Stimulated activated effector memory CD8-positive, alpha-beta T cell treated with anti-CD3 and anti-CD28 coated beads, Interleukin-12 subunit alpha, Interleukin-12 subunit beta, amount 100 ng/mL, for 72 hours (primary cell): ENCODE results near the gene CREB3L2.

Experiments
- ATAC-seq: fragments of 150-1000 bp; cut with Tn5 transposase; 2 replicates; pipeline ENCODE4 v1.10.0; 2021
- DNase-seq, 2 donors: peaks; one replicate each; pipeline ENCODE4 v3.0.0; 2021 to 2022; ENCODE audit warnings: low spot score in 2 of 2
- H3K27ac Mint-ChIP-seq: one replicate; pipeline ENCODE4 v1.8.0; 2022; ENCODE audit warnings: mild to moderate bottlenecking, mixed read lengths
- H3K36me3 Mint-ChIP-seq: one replicate; pipeline ENCODE4 v1.8.0; 2022; ENCODE audit warnings: mild to moderate bottlenecking, mixed read lengths
- H3K4me1 Mint-ChIP-seq: one replicate; pipeline ENCODE4 v1.8.0; 2022; ENCODE audit warnings: mixed read lengths
- H3K4me3 Mint-ChIP-seq: one replicate; pipeline ENCODE4 v1.8.0; 2022; ENCODE audit warnings: mild to moderate bottlenecking, mixed read lengths
- H3K9me3 Mint-ChIP-seq: one replicate; pipeline ENCODE4 v1.8.0; 2022; ENCODE audit warnings: mixed read lengths

Gene CREB3L2

DNA sequence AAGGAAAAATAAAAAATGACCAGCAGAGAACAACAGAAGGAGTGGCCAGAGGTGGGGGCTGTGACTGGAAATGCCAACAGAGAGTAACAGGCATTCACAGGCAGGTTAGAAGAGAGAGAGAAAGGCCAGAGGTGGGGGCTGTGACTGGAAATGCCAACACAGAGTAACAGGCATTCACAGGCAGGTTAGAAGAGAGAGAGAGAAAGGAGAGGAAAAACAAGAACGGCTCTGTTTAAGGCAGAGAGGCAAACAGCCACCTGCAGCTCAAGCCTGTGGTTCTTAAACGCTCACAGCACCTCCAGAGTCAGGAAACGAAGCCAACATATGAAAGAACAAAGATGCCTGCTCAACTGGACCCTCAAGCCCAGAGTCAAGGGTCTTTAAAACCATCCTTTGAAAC lies 115.6 kb downstream of the CREB3L2 start:
- peaks cover 24% of the 10 kb centered on the region for H3K4me1 Mint-ChIP-seq
- ATAC-seq: no peak
- H3K9me3 Mint-ChIP-seq: no peaks in the 10 kb centered on the region
- peak overlapping the region; percentile 50 for H3K27ac Mint-ChIP-seq
- DNase-seq: no peak
- peaks cover 71% of the 10 kb centered on the region for H3K36me3 Mint-ChIP-seq
- no peak overlapping the region for H3K4me3 Mint-ChIP-seq

DNA sequence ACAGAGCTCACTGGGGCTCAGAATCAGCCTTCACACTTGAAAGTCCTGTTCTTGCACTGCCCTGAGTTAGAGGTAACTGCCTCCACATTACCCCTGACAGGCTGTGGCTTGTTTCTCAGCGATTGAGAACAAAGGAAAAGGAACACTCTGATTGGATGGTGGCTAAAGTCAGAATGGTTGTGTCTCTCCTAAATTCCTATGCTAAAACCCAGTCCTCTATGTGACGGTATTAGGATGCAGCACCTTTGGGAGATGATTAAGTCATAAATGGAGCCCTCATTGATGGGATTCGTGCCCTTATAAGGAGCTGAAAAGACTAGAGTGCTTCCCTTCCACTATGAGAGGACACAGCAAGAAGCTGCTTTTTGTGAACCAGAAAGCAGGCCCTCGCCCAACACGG lies 116.2 kb downstream of the CREB3L2 start:
- Mint-ChIP-seq H3K36me3 (peaks cover 71% of the 10 kb centered on the region), H3K4me3 (no peak overlapping the region), H3K4me1 (peaks cover 24% of the 10 kb centered on the region), H3K27ac (peak overlapping the region; percentile 50), H3K9me3 (no peaks in the 10 kb centered on the region)
- DNase-seq: no peak
- no peak for ATAC-seq

DNA sequence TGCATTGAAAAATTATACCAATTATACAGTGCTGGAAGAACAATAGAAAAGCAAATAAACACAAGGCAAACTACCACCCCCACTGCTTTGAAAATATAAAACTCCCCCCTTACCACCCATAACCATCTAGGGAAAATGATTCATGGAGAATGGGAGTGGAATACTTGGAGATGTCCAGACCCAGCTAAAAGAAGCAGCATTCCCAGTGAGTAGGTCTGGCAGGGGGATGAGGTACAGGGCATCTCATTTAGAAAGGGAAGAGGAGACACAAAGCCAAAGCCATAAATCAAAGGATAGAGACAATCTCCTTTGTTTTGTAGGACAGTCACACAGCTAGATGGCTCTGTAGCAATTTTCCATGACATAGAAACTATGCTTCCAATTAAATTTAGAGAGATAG lies 119.1 kb downstream of the CREB3L2 start:
- H3K4me1 Mint-ChIP-seq: peaks cover 25% of the 10 kb centered on the region
- H3K36me3 Mint-ChIP-seq: peaks cover 77% of the 10 kb centered on the region
- ATAC-seq (no peak), DNase-seq (no peak)
- no peaks in the 10 kb centered on the region for H3K9me3 Mint-ChIP-seq
- H3K27ac Mint-ChIP-seq: peak overlapping the region; percentile 29
- no peak overlapping the region for H3K4me3 Mint-ChIP-seq

DNA sequence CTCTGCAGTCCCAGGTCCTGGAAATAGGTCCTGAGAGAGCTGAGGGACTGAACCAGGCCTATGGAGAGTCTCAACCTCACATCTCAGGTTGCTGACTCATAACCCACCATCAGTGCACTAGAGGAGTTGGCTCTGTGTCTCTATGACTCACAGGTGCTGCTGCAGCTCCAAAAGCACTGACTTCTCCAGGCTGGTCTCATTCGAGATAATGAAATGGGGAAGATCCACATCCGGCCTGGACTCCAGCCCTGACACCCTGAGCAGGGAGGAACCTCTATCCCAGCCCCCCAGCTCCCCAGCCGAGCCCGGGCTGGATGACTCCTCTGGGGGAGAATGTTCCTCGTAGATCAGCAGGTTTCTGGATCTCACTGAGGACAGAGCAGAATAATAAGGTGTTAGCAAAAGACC lies 119.6 kb downstream of the CREB3L2 start:
- ATAC-seq: peak; percentile 98
- DNase-seq: no peak
- peak overlapping the region; percentile 29 for H3K27ac Mint-ChIP-seq
- H3K9me3 Mint-ChIP-seq: no peaks in the 10 kb centered on the region
- H3K36me3 Mint-ChIP-seq: peaks cover 79% of the 10 kb centered on the region
- H3K4me3 Mint-ChIP-seq: no peak overlapping the region
- peaks cover 25% of the 10 kb centered on the region for H3K4me1 Mint-ChIP-seq

DNA sequence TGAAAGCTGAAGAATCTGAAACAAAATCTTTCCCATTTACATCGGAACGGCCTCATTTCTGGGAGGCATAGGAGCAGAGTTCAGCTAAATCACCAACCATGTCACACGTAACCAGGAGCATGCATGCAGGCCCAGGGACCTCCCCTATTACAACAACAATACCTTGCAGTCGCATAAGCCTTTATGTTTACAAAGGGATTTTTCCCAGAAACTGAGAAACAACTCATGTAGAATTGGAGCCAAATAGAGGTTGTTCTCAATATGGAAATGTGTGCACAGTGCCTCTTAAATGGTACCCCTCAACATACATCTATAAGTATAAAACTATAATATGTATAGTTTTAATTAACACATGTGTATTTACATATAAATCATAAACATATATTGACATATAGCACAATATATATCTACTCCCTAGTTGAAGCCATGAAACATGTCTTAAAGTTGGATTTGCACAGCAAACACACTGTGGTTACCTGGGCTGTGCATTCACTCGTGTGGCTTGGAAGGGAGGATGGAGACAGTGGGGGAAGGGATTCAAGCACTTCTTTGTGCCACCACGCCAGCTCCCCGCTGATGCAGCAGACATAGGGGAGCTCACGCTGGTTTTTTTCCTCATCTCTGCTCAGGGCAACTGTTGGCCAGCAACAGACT lies 120.2 kb downstream of the CREB3L2 start:
- no peak overlapping the region for H3K4me3 Mint-ChIP-seq
- DNase-seq: peak in 1 of 2 donors; percentile 65
- peaks cover 84% of the 10 kb centered on the region for H3K36me3 Mint-ChIP-seq
- peak overlapping the region; percentile 29 for H3K27ac Mint-ChIP-seq
- H3K9me3 Mint-ChIP-seq: no peaks in the 10 kb centered on the region
- peak; percentile 57 for ATAC-seq
- peaks cover 25% of the 10 kb centered on the region for H3K4me1 Mint-ChIP-seq

DNA sequence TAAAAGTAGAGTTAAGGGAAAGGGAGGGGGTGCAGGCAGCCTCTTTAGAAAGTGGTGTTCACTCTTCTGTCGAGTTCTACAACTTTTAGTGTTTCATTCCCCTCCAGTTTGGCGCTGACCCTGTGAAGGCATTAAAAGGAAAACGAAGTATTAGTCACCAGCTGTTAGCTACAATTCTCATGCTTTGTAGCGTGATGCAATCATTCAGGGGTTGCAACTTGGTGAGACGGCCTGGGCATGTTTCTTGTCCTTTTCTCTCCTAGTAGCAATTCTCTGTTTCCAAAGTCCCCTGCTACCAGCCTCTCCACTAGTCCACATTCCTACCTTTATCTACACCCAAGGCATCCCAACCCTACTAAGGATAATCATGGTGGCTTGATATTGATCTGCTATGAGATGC lies 121.5 kb downstream of the CREB3L2 start:
- H3K27ac Mint-ChIP-seq: no peak overlapping the region
- no peak for DNase-seq

DNA sequence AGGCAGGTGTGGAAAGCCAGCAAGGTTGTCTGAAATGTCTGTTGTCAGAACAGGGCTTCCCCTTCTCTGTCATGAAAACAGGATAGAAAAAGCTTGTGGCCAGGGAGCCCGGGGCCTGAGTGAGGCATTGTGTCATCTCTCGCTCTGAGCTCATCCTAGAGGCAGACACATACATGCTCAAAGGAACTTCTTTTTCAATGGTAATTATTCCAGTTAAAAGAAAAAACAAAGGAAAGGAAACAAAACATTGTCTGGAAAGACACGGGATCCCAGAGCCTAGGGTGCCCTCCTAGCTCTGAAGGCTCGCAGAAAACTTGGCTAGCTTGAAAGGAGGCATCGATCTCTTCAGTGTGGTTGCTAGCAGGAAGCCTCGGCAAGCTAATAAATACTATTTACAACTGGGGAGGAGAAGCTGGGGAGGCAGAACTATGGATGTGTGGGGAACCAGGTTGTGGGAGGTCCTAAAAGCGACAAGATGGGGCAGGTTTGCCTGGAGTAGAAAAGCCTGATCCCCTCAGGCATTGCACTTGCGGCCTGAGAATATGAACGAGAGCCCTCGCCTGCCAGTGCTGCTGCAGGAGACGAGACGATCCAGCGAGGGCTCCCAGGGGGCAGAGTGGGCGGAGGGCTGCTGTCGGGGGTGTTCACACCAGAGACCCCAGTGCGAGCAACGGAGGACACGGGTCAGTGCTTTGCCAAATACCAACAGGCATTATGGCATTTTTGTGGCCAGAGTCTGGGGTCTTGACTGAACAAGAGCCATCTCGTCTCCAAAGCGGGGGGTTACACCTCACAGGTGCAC lies 122.3 kb downstream of the CREB3L2 start:
- H3K9me3 Mint-ChIP-seq: no peaks in the 10 kb centered on the region
- H3K4me1 Mint-ChIP-seq: peaks cover 18% of the 10 kb centered on the region
- DNase-seq: no peak
- peaks cover 82% of the 10 kb centered on the region for H3K36me3 Mint-ChIP-seq
- ATAC-seq: peak; percentile 66
- H3K4me3 Mint-ChIP-seq: no peak overlapping the region
- peak overlapping the region; percentile 74 for H3K27ac Mint-ChIP-seq

More for the DNA sequence above, 121.5 kb downstream of the CREB3L2 start:
- no peak for ATAC-seq
- Mint-ChIP-seq H3K9me3 (no peaks in the 10 kb centered on the region), H3K4me3 (no peak overlapping the region), H3K36me3 (peaks cover 86% of the 10 kb centered on the region), H3K4me1 (peaks cover 18% of the 10 kb centered on the region)

DNA sequence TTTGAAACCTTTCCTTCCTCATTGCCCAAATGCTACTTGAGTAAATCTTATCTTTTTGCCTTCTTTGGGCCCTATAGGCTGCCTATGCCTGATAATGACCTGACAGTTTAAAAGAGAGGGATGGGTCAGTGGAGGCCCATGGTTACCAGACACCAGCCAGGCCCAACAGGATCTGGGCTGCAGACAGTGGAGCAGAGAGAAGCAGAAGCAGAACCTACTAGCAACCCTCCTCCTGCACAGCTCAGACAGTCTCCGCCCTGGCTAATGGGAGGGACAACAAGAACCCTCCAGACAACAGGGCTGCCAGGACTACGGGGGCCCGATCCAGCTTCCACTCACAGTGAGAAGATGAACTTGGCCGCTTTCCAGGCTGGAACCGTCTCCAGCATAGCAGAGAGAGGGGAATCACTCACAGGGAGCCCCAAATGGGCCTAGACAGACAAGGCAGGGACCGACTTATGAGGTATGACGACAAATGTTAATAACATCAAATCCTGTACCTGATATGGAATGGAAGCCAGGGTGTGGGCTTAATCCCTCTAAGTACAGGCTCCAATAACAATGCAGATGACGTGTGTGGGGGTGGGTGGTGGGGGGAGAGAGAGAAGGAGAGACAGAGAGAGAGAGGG lies 123.4 kb downstream of the CREB3L2 start:
- no peak overlapping the region for H3K4me3 Mint-ChIP-seq
- ATAC-seq (no peak), DNase-seq (no peak)
- H3K36me3 Mint-ChIP-seq: peaks cover 82% of the 10 kb centered on the region
- peak overlapping the region; percentile 74 for H3K27ac Mint-ChIP-seq
- H3K4me1 Mint-ChIP-seq: peaks cover 23% of the 10 kb centered on the region
- no peaks in the 10 kb centered on the region for H3K9me3 Mint-ChIP-seq

DNA sequence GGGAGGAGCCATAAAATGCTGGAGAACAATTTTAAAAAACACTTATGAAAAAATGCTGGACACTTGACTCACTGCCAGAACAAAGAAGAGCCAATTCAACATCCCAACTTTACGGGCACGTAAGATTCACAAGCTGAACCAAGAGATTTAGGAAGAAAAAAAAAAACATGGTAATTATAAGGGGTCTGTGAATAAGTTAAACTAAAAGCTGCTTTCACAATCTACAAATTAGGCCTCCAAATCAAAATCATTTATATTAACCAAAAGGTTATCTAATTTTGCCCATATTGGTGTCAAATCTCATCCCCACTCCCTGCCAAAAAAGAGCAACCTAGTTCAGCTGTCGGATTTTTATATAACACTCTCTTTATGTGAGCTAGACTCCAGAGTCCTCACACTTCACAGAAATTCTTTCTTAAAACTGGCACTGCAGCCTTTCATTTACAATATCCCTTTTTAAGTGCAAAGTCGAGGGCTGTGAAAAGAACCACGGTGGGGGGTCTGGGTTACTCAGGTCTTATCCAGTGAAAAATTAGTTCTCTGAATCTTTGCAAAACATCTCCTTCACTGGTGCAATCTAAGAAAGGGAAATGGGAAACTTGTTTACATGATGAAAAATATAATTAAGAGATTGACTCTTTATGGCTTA lies 124.7 kb downstream of the CREB3L2 start:
- no peak for DNase-seq
- Mint-ChIP-seq H3K4me3 (no peak overlapping the region), H3K4me1 (peaks cover 20% of the 10 kb centered on the region), H3K36me3 (peaks cover 75% of the 10 kb centered on the region), H3K27ac (peak overlapping the region; percentile 70), H3K9me3 (no peaks in the 10 kb centered on the region)
- ATAC-seq: no peak

DNA sequence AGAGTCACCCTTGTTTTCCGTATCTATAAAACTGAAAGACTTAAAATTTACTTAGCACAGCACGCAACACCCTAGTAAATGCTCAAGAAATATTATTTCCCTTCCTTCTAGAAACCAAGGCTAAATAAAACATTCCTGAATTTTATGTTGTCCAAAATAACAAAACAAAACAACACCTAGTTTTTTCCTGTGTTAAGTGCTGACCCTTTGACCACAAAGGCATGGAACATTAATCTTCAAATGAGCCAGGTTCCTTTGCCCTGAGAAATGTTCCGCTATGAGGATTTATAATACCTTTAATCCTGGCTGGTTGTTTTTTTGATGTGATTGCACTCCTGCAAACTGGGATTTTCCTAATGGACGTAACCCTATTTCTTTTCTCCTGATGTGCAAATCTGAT lies 126.1 kb downstream of the CREB3L2 start:
- ATAC-seq (no peak), DNase-seq (no peak)
- Mint-ChIP-seq H3K4me3 (no peak overlapping the region), H3K9me3 (no peaks in the 10 kb centered on the region), H3K36me3 (peaks cover 61% of the 10 kb centered on the region), H3K4me1 (peaks cover 17% of the 10 kb centered on the region), H3K27ac (no peak overlapping the region)

DNA sequence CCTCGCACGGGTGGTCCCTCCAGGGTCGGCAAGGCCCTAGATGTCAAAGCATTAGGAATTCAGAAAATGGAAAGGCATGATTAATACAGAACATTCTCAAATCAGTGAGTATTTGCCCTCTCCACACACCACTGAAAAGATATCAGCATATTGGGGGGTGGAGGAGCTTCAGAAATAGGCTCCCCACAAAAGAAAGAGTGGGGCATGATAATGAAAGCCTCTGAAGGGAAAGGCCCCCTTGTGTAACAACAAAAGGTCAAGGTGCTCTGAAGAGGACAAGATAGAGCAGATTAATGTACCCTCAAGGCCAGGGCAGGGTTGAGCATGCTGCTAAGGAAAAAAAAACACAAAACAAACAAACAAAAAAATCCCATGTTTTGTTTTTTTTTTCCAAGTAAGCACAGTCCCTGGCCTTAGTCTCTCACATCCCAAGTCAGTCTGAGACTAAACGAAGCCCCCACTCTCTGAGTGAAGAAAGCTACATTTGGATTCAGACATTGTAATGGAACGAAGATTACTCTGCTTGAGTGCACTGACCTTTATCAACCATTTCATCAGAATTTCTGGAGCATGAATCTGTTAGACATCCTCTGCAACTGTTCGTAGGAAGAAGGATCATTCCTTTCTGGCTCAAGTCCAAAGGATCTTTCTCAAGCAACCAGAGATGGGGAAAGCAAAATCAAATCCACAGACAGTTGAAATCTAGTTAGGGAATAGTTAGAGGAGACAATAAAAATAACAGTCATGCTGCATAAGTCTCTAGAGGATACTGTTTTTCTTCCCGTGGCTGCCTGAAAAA lies 127.7 kb downstream of the CREB3L2 start:
- Mint-ChIP-seq H3K27ac (peak overlapping the region; percentile 83), H3K4me1 (peaks cover 10% of the 10 kb centered on the region), H3K4me3 (no peak overlapping the region), H3K36me3 (peaks cover 45% of the 10 kb centered on the region), H3K9me3 (no peaks in the 10 kb centered on the region)
- DNase-seq: no peak
- ATAC-seq: peak; percentile 46

DNA sequence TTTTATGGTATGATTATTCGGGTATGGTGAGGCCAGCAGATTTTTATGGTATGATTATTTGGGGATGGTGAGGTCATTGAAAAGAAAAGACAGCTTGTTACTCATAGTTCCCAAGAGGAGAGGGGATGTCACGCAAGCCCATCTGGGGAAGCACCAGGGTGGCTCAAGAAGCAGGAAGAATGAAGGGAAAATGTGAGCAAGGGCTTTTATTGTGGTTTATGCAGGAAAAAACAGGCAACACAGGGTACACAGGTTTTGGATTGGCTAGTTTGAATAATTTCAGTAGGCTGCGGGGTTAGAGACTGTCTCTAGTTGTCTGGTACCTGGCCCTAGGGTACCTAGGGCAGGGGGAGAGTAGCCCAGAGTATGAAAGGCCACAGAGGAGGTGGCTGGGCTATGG lies 128.4 kb downstream of the CREB3L2 start:
- Mint-ChIP-seq H3K9me3 (no peaks in the 10 kb centered on the region), H3K27ac (peak overlapping the region; percentile 83), H3K4me1 (peaks cover 9% of the 10 kb centered on the region), H3K36me3 (peaks cover 40% of the 10 kb centered on the region), H3K4me3 (no peak overlapping the region)
- DNase-seq (no peak), ATAC-seq (peak; percentile 78)

DNA sequence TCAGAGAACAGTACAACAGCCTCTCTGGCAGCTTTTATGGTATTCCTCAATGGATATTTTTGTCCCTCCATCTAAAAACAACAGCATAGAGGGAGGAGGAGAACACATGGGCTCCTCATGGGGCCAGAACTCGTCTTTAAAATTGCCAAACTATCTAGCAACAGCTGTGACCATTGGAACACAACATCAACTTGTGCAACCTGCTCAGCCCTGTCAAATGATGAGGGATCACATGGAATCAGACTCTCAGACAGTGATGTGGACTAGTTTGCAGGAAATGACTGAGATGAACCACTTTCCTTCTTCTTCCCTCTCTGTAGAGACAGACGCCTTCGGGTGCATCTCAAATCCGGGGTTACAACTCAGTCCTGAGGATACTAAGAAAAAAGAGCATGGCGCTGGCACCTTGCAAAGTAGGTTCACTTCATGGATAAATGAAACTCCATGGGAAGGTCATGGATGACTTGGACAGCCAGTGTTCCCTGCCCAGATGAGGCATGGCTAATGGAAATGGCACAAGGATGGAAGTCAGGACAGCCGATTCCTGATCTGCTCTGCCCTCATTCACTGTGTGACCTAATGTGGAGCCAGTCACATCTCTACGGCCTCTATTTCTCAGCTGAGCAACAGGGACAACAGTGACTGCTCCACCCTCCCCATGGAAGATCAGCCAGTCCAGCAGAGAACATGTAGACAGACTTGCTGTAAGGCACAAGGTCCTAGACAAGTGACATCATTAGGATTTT lies 130.5 kb downstream of the CREB3L2 start:
- DNase-seq: no peak
- no peak overlapping the region for H3K4me3 Mint-ChIP-seq
- H3K9me3 Mint-ChIP-seq: peaks cover 4% of the 10 kb centered on the region
- ATAC-seq: no peak
- peaks cover 9% of the 10 kb centered on the region for H3K4me1 Mint-ChIP-seq
- H3K36me3 Mint-ChIP-seq: peaks cover 47% of the 10 kb centered on the region
- no peak overlapping the region for H3K27ac Mint-ChIP-seq

DNA sequence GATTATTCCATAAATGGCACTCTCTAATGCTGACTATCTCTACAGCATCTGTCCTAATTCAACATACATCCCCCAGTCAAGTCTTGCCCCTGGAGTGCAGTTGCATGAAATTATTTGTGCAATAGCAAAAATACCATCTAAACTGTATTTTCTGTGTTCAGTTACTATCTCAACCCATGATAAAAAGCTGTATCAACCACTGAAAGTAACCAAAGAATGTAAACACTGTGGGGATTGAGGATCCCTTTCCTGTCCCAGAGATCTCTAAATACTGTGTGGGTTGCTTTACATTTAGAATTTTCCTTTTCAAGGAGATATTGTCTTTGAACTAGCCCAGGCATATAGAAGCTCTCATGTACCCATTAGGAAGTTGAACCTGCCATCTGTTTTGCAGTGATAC lies 131.2 kb downstream of the CREB3L2 start:
- H3K36me3 Mint-ChIP-seq: peaks cover 45% of the 10 kb centered on the region
- DNase-seq (no peak), ATAC-seq (no peak)
- H3K9me3 Mint-ChIP-seq: peaks cover 7% of the 10 kb centered on the region
- no peak overlapping the region for H3K4me3 Mint-ChIP-seq
- no peak overlapping the region for H3K27ac Mint-ChIP-seq
- peaks cover 9% of the 10 kb centered on the region for H3K4me1 Mint-ChIP-seq
